ENCODE data around the gene HOXD13. TPM values are rescaled to one million over a fixed set of nuclear protein-coding genes. Genes with fewer than 3 reads are reported as not detected.

Gene HOXD13
- total and polyA plus RNA-seq, 9 donors: not detected

DNA sequence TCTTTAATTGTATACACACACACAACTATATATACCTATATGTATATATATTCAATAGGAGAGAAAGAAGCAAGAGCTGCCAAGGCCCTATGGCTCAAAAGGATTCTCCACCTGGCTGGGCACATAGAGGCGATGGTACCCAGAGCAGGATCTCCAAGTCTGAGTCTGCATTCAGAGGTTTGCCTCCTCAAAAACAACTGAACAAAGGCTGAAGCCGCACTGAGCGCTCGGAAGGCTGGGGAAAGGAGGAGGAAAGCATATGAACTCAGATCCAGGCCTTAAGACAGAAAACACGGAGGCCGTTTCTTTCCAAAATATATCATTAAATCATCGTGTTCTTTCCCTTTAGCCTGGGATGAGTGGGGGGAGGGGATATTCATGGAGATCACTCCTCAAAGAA lies 10.7 kb downstream of the HOXD13 start:
- Histone ChIP-seq H3K27ac (no peak overlapping the region), H3K36me3 (no peaks in the 10 kb centered on the region), H3K4me1 (ENCODE audit: insufficient read depth) (peaks cover 5% of the 10 kb centered on the region), H3K4me3 (no peak overlapping the region), H3K9me3 (peaks cover 0 to 3% of the 10 kb centered on the region in 2 donors), H3K27me3 (peaks cover 6% of the 10 kb centered on the region)
- no peak for TF ChIP-seq EP300 (IDR thresholded peaks at IDR 0.05)
- TF ChIP-seq, protein P1, sequence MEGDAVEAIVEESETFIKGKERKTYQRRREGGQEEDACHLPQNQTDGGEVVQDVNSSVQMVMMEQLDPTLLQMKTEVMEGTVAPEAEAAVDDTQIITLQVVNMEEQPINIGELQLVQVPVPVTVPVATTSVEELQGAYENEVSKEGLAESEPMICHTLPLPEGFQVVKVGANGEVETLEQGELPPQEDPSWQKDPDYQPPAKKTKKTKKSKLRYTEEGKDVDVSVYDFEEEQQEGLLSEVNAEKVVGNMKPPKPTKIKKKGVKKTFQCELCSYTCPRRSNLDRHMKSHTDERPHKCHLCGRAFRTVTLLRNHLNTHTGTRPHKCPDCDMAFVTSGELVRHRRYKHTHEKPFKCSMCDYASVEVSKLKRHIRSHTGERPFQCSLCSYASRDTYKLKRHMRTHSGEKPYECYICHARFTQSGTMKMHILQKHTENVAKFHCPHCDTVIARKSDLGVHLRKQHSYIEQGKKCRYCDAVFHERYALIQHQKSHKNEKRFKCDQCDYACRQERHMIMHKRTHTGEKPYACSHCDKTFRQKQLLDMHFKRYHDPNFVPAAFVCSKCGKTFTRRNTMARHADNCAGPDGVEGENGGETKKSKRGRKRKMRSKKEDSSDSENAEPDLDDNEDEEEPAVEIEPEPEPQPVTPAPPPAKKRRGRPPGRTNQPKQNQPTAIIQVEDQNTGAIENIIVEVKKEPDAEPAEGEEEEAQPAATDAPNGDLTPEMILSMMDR (IDR thresholded peaks at IDR 0.05): no peak
- TF ChIP-seq POLR2A (IDR thresholded peaks at IDR 0.05): no peak
- WGBS, 3 donors: 51 to 74% (median 64%) methylated on average over 7 of the region's 7 CpGs
- intact Hi-C loops (cut with DNase I): loop anchor here in 2 of 4 donors (5.0 to 10.0 kb wide), 2 partner anchors 416 to 1768 kb away; partner anchors contain the start of gene SP9 (in 1 of the 2)
- no peak for DNase-seq

DNA sequence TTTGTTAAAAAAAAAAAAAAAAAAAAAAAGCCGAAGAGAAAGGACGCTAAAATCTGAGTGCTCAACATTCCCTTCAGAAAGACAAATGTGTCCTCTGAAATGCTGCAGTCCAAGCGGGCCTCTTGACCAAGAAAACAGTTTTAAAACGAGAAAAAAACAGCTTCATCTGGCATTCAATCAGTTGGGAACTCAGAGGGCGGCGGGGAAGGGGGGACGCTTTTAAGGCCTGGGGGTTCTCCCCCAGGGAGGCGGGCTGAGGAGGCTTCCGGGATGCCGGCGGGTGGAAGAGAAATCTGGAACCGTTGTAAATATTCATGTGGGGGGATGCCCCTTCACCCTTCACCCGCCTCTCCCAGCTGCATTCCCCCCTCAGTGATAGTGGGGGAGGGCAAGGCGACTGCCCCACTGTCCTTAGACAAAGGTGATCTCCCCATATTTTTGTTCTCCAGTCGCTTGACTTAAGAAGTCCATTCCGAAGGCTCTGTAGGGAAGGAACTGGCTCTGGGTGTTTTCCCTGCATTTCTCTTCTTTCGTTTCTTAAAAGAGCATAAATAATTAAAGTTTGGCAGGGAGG lies 11.3 kb downstream of the HOXD13 start:
- no peak overlapping the region for H3K27ac ChIP-seq
- H3K27me3 ChIP-seq: peaks cover 6% of the 10 kb centered on the region
- peaks cover 0 to 3% of the 10 kb centered on the region in 2 donors for H3K9me3 ChIP-seq
- DNase-seq: no peak
- H3K4me1 ChIP-seq (ENCODE audit: insufficient read depth): peaks cover 5% of the 10 kb centered on the region
- no peaks in the 10 kb centered on the region for H3K36me3 ChIP-seq
- intact Hi-C loops (cut with DNase I): loop anchor here in 2 of 4 donors (5.0 to 10.0 kb wide), 2 partner anchors 417 to 1769 kb away; partner anchors contain the start of gene SP9 (in 1 of the 2)
- peak overlapping the region; percentile 32 for H3K4me3 ChIP-seq
- WGBS, 3 donors: 11 to 19% (median 12%) methylated on average over 17 of the region's 17 CpGs
- no peak for TF ChIP-seq EP300 (IDR thresholded peaks at IDR 0.05)
- TF ChIP-seq, protein P1 (IDR thresholded peaks at IDR 0.05): no peak

DNA sequence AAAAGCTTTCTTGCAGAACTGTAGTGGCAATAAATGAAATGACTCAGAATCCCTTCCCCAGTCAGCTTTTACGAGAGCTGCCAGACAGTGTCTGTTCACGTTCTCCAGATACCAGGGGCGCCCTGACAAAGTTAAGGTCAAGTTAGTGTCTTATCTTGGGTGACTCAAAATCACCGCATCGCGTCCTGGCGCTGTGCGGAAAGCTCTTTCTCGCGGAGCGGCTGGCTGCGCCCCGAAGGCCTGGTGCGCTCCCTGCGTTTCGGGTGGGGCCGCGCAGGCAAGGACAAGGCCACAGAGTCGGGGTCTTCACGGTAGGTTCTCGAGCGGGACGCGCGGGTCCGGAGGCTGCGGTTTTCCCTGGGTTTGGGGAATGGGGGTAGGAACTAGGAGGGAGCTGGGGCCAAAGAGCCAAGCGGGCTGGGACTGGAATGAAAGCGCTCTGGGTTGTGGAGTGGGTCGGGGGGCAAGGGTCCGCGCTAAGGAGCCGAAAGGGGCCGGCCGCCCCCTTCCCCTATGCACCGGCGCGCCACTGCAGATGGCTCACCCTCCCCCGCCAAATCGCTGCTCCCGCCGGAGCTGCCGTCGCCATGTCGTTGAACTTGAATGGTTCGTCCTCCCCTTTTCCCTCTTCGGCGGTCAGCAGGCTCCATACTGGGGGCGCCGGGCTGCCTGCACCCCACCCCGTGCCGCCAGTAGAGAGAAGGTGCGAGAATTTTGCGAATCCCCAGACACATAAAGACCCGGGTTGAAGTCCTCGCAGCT lies 12.0 kb downstream of the HOXD13 start:
- TF ChIP-seq, protein P1 (IDR thresholded peaks at IDR 0.05): no peak
- TF ChIP-seq POLR2A (IDR thresholded peaks at IDR 0.05): no peak
- TF ChIP-seq EP300 (IDR thresholded peaks at IDR 0.05): no peak
- intact Hi-C loops (cut with DNase I): loop anchor here in 2 of 4 donors (5.0 to 10.0 kb wide), 2 partner anchors 417 to 1770 kb away; partner anchors contain the start of gene SP9 (in 1 of the 2)
- Histone ChIP-seq H3K4me3 (peak overlapping the region; percentile 32), H3K9me3 (peaks cover 0 to 3% of the 10 kb centered on the region in 2 donors), H3K27me3 (peaks cover 6% of the 10 kb centered on the region), H3K27ac (no peak overlapping the region), H3K4me1 (ENCODE audit: insufficient read depth) (peaks cover 5% of the 10 kb centered on the region), H3K36me3 (no peaks in the 10 kb centered on the region)
- 6 to 14% (median 6%) methylated on average over 46 to 56 of the region's 56 CpGs for WGBS, 3 donors
- DNase-seq: peak in 1 of 5 donors; percentile 15

DNA sequence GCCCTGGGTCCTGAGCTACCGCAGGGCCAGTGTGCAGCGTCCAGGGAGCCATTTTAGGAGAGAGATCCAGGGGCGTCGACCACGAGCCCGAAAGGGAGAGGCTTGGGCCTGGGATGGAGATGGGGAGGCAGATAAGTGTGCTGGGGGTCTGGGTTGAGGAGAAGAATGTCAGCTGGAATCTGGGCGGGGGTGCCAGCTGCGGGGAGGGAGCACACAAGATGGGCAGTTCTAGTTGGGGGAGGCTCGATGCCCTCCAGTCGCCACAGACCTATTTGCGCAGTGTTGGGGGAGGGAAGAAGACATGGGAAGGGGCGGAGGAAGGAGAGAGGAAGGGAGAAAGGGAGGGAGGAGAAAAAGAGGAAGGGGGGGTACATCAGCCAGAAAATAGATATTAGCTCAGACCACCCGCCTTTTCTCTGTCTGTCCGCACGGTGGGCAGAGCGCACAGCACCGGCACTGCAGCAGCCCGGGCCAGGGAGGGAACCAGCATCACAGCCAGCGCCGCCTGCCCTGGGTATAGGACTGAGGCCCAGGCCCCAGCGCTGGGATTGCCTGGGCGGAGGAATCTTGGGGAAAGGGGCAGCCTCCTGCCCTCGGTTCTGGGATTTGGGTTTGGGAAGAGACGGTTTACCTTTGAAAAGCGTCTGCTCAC lies 12.7 kb downstream of the HOXD13 start:
- 18 to 55% (median 25%) methylated on average over 25 of the region's 25 CpGs for WGBS, 3 donors
- H3K9me3 ChIP-seq: no peaks in the 10 kb centered on the region
- TF ChIP-seq POLR2A (IDR thresholded peaks at IDR 0.05) (no peak), EP300 (IDR thresholded peaks at IDR 0.05) (no peak)
- TF ChIP-seq, protein P1 (IDR thresholded peaks at IDR 0.05): no peak
- no peaks in the 10 kb centered on the region for H3K36me3 ChIP-seq
- intact Hi-C loops (cut with DNase I): loop anchor here in 1 of 4 donors (10.0 kb wide), 1 partner anchor 1770 kb away; the partner anchor contains the start of gene SP9
- no peak overlapping the region for H3K27ac ChIP-seq
- DNase-seq: peak in 1 of 5 donors; percentile 9
- peak overlapping the region; percentile 32 for H3K4me3 ChIP-seq
- no peaks in the 10 kb centered on the region for H3K27me3 ChIP-seq
- peaks cover 5% of the 10 kb centered on the region for H3K4me1 ChIP-seq (ENCODE audit: insufficient read depth)
